ENCODE results near the gene PTPN13.

The PTPN13 gene

DNA sequence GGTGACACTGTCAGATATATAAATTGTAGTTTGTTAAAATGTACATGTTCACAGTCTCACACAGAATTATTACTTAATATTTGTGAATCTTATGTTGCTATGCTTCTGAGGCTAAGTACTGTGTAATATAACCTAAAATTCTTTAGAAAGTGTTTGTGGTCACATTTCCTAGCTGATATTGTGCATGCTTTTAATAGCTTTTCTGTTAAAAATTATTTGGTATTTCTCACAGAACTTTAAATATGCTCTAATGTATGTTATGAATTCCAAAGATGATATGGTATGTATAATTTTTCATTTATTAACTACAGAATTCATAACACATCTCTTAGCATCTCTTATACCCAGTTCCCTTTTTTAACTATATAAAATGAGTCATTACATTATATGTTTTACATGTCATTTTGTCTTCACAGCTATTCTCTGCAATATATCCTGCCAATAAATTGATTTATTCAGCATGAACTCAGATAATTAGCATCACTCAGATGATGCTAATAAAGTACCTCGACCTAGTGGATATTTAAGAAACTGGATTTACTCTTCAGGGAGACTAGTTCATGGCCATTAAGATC is 9.3 kb downstream of the PTPN13 start:
- in situ Hi-C loops (cut with MboI; ENCODE audit: low pct_unique_long_range_greater_than_20kb, low sequenced_read_pairs, unreplicated experiment): no loop called here
- DNase-seq (ENCODE audit: low spot score): no peak
- TF ChIP-seq, protein P1, sequence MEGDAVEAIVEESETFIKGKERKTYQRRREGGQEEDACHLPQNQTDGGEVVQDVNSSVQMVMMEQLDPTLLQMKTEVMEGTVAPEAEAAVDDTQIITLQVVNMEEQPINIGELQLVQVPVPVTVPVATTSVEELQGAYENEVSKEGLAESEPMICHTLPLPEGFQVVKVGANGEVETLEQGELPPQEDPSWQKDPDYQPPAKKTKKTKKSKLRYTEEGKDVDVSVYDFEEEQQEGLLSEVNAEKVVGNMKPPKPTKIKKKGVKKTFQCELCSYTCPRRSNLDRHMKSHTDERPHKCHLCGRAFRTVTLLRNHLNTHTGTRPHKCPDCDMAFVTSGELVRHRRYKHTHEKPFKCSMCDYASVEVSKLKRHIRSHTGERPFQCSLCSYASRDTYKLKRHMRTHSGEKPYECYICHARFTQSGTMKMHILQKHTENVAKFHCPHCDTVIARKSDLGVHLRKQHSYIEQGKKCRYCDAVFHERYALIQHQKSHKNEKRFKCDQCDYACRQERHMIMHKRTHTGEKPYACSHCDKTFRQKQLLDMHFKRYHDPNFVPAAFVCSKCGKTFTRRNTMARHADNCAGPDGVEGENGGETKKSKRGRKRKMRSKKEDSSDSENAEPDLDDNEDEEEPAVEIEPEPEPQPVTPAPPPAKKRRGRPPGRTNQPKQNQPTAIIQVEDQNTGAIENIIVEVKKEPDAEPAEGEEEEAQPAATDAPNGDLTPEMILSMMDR (IDR thresholded peaks at IDR 0.05; ENCODE audit: extremely low read depth, insufficient read depth, missing control alignments): no peak

- DNase-seq (ENCODE audit: low spot score): no peak
- TF ChIP-seq, protein P1 (IDR thresholded peaks at IDR 0.05; ENCODE audit: extremely low read depth, insufficient read depth, missing control alignments): no peak
- in situ Hi-C loops (cut with MboI; ENCODE audit: low pct_unique_long_range_greater_than_20kb, low sequenced_read_pairs, unreplicated experiment): no loop called here
Measured at GRCh38 chr4:86606809-86607208, 12.7 kb downstream of the PTPN13 start.

- DNase-seq (ENCODE audit: low spot score): no peak
- TF ChIP-seq, protein P1 (IDR thresholded peaks at IDR 0.05; ENCODE audit: extremely low read depth, insufficient read depth, missing control alignments): no peak
- in situ Hi-C loops (cut with MboI; ENCODE audit: low pct_unique_long_range_greater_than_20kb, low sequenced_read_pairs, unreplicated experiment): no loop called here
Measured at GRCh38 chr4:86608757-86609375, 14.8 kb downstream of the PTPN13 start.

- in situ Hi-C loops (cut with MboI; ENCODE audit: low pct_unique_long_range_greater_than_20kb, low sequenced_read_pairs, unreplicated experiment): no loop called here
- TF ChIP-seq, protein P1 (IDR thresholded peaks at IDR 0.05; ENCODE audit: extremely low read depth, insufficient read depth, missing control alignments): no peak
- DNase-seq (ENCODE audit: low spot score): no peak
Measured at GRCh38 chr4:86611757-86612156, 17.6 kb downstream of the PTPN13 start.

- TF ChIP-seq, protein P1 (IDR thresholded peaks at IDR 0.05; ENCODE audit: extremely low read depth, insufficient read depth, missing control alignments): no peak
- no peak for DNase-seq (ENCODE audit: low spot score)
- in situ Hi-C loops (cut with MboI; ENCODE audit: low pct_unique_long_range_greater_than_20kb, low sequenced_read_pairs, unreplicated experiment): no loop called here
Measured at GRCh38 chr4:86613734-86614133, 19.6 kb downstream of the PTPN13 start.

DNA sequence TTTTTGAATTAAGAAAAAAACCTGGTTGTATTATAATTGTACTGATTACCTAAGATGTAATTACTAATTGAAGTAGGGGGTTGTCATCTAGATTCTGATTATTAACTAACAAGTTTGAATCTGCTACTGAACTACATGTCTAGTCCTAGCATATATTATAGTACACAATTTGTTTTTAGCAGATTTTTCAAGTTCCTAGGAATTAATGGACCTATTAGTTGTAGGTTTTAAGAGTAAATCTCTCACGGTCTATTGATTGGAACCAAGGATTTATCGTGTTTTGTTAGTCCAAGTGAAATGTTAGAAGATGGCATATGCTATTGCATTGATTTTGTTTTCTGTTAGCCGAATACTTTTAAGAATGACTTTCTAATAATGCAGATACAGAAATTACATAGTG is 20.8 kb downstream of the PTPN13 start:
- TF ChIP-seq, protein P1 (IDR thresholded peaks at IDR 0.05; ENCODE audit: extremely low read depth, insufficient read depth, missing control alignments): no peak
- no peak for DNase-seq (ENCODE audit: low spot score)
- in situ Hi-C loops (cut with MboI; ENCODE audit: low pct_unique_long_range_greater_than_20kb, low sequenced_read_pairs, unreplicated experiment): no loop called here
